GM18505 (cell line): ENCODE measurements around the gene GALNT4.

Experiments
- ATAC-seq: cut with Tn5 transposase; IDR thresholded peaks from one replicate; pipeline ENCODE4 v1.9.1; 2021; ENCODE audit not compliant: unreplicated experiment
- POLR2A ChIP-seq: IDR thresholded peaks from 4 replicates; pipeline ENCODE4 v1.6.1; 2011; ENCODE audit warnings: borderline replicate concordance; ENCODE audit not compliant: insufficient read depth, insufficient read length; ENCODE audit errors: extremely low read depth

Gene GALNT4

GRCh38 chr12:89524541-89525304 lies at the start of gene GALNT4:
TSS of gene GALNT4 (minus strand) at chr12:89524796. CDS start at chr12:89524549, 247 bp downstream.
- peak; percentile 78 for ATAC-seq

GRCh38 chr12:89573051-89573810 lies 48.6 kb upstream of the GALNT4 start:
- no peak for TF ChIP-seq POLR2A
- no peak for ATAC-seq

More at GRCh38 chr12:89524541-89525304, at the start of gene GALNT4:
- peak; percentile 58 for TF ChIP-seq POLR2A

GRCh38 chr12:89571491-89572195 lies 47.0 kb upstream of the GALNT4 start:
- TF ChIP-seq POLR2A = no peak
- no peak for ATAC-seq

- no peak for ATAC-seq
- TF ChIP-seq POLR2A = no peak
These were observed 43.9 kb upstream of the GALNT4 start for GRCh38 chr12:89568484-89568883.

GRCh38 chr12:89567691-89568239 lies 43.2 kb upstream of the GALNT4 start:
- ATAC-seq = no peak
- no peak for TF ChIP-seq POLR2A

- TF ChIP-seq POLR2A = no peak
- no peak for ATAC-seq
These were observed 42.0 kb upstream of the GALNT4 start for GRCh38 chr12:89566615-89567014.

GRCh38 chr12:89565002-89565401 lies 40.4 kb upstream of the GALNT4 start:
- TF ChIP-seq POLR2A = no peak
- ATAC-seq = no peak

GRCh38 chr12:89559753-89560152 lies 35.2 kb upstream of the GALNT4 start:
- no peak for TF ChIP-seq POLR2A
- ATAC-seq = no peak

GRCh38 chr12:89556976-89557375 lies 32.4 kb upstream of the GALNT4 start:
- no peak for ATAC-seq
- TF ChIP-seq POLR2A = no peak

GRCh38 chr12:89552376-89552775 lies 27.8 kb upstream of the GALNT4 start:
- TF ChIP-seq POLR2A = no peak
- ATAC-seq = no peak

GRCh38 chr12:89551747-89552146 lies 27.2 kb upstream of the GALNT4 start:
- ATAC-seq = no peak
- TF ChIP-seq POLR2A = no peak

- no peak for ATAC-seq
- TF ChIP-seq POLR2A = no peak
These were observed 22.5 kb upstream of the GALNT4 start for GRCh38 chr12:89547101-89547500.

- no peak for TF ChIP-seq POLR2A
These were observed 21.6 kb upstream of the GALNT4 start for GRCh38 chr12:89546151-89546550.

More at GRCh38 chr12:89546151-89546550, 21.6 kb upstream of the GALNT4 start:
- ATAC-seq = no peak
